GM12874 (cell line): ENCODE data around the gene BCAS3.

Experiments
- CTCF ChIP-seq: IDR thresholded peaks from 2 replicates; pipeline ENCODE4 v1.5.1; 2011; ENCODE audit warnings: low read depth, mild to moderate bottlenecking, control low read depth, low read length, moderate library complexity; ENCODE audit not compliant: insufficient read depth

The BCAS3 gene

GRCh38 chr17:60923000-60923399, 245.3 kb downstream of the BCAS3 start:
- TF ChIP-seq CTCF: no peak

- no peak for TF ChIP-seq CTCF
Observed at GRCh38 chr17:60926466-60927183, 249.0 kb downstream of the BCAS3 start.

GRCh38 chr17:60933739-60934138, 256.1 kb downstream of the BCAS3 start:
- TF ChIP-seq CTCF: no peak

GRCh38 chr17:60934723-60935122, 257.1 kb downstream of the BCAS3 start:
- no peak for TF ChIP-seq CTCF

GRCh38 chr17:60939318-60939717, 261.7 kb downstream of the BCAS3 start:
- no peak for TF ChIP-seq CTCF

GRCh38 chr17:60941028-60941427, 263.4 kb downstream of the BCAS3 start:
- no peak for TF ChIP-seq CTCF

GRCh38 chr17:60941571-60941970, 263.9 kb downstream of the BCAS3 start:
- no peak for TF ChIP-seq CTCF
